Stimulated activated CD8-positive, alpha-beta memory T cell treated with anti-CD3 and anti-CD28 coated beads, Interleukin-15, amount 100 ng/mL, for 48 hours (primary cell): Measurements from ENCODE around the gene NOL4L.
"Not testable (repeated sequence)": the region's sequence is repeated elsewhere in the genome, so short reads cannot be mapped to it uniquely, and the experiment has no call there.

Source experiments
- DNase-seq, 2 donors: peaks; one replicate each; pipeline ENCODE4 v3.0.0-alpha.2; 2020; ENCODE audit warnings: low read depth in 2 of 2

Gene NOL4L

DNA sequence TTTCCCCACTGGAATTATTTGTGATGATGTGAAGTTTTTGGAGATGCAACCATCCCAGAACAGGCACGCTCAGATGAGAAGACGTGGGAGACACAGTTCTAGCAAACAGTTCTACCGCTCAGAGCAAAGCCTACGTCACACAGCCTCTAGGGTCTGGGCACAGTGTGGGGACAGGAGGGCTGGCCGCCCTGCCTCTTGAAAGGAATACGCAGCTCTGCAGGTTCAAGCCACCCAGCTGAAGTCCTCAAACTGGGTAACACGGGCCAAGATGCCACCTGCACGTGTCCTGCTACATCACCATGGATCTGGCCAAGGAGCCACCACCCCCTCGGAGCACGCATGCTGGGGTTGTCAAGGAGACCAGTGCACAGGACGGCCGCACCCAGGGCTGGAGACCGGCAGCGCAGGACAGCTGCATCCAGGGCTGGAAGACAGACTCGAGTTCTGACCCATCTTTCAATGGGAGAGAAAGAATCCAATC lies 75.0 kb downstream of the NOL4L start:
- no peak for DNase-seq

DNA sequence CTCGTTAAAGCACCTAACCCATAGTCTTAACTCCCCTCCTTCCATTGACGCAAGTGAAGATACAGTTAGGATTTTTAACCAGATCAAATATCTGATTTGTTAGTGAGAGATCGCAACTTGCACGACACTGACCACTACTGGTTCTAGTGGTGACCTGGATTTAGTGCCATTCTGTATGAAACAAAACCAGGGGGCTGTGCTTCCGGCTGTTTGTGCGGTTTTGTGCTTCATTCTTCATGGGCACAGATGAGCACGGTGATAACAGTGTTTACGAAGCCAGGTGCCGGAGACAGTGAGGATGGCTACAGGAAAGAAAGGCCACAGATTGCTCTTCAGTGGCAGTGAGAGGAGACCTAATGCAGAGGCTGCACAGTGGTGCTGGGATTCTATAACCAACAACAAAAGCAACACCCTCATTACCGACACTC lies 75.5 kb downstream of the NOL4L start:
- peak; percentile 49 to 65 for DNase-seq

DNA sequence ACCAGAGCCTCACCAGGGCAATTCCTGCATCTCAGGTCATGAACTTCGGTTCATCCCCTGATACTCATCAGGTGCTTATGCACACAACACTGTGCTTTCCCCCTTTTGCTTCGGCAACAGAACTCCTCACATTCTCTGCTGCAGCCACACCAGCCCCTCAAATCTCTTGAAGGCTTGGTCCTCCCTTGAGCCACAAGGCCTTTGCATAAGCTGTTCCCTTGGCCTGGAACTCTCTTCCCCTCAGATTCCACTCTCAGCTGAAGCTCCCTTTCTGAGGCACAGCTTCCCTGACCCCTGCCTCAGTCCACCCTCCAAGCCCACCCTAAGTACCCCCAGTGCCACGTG lies 76.4 kb downstream of the NOL4L start:
- DNase-seq: no peak

DNA sequence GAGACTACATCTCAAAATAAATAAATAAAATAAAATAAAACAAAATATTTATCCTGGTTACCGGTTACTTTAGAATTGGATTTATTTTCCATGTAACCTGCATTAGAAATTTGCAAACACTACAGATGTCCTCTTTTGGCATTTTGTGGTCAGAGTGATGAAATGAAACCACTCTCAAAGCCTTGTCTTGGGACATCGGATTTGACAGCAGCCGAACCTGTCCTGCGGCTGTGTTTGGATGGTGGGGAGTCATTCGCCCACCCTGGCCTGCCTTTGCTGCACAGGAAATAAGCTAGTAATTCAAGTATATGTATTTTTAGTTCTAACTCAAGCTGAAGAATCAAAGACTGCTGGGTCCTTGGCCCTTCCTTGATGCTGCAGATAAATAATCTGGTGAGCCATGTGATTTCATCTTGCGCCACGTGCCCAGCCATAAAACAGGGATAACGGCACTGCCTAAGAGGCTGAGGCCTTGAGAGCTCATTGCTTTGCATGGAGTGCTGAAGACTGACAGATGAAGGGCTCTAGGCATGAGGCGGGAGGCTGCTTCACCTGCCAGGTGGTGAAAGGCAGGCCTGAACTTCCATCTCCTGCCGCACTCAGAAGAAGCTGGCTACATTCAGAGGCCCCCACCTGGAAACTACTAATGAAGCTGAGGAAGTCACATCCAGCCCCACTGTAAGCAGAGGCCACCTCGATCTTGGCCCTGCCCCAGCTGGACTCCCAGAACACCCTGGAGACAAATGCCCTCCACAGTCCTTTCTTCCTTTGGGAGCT lies 76.9 kb downstream of the NOL4L start:
- no peak for DNase-seq

DNA sequence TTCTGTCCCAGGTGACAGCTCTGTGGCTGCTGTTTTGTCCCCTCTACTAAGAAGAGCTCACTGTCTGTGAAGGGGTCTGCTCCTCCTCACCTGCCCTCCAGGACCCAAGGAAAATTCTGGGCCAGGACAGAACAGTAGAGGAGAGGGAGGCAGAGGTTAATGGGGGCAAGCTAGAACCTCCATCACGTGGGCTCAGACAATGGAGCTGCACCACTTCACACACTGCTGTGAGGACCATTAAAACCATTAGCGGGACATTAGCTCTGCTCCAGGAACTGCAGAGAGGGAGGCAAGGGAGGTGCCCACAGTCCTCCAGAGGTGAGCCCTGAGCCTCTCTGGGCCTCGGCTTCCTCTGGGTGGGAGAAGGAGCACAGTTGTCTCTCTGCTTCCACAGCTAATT lies 78.4 kb downstream of the NOL4L start:
- no peak for DNase-seq

DNA sequence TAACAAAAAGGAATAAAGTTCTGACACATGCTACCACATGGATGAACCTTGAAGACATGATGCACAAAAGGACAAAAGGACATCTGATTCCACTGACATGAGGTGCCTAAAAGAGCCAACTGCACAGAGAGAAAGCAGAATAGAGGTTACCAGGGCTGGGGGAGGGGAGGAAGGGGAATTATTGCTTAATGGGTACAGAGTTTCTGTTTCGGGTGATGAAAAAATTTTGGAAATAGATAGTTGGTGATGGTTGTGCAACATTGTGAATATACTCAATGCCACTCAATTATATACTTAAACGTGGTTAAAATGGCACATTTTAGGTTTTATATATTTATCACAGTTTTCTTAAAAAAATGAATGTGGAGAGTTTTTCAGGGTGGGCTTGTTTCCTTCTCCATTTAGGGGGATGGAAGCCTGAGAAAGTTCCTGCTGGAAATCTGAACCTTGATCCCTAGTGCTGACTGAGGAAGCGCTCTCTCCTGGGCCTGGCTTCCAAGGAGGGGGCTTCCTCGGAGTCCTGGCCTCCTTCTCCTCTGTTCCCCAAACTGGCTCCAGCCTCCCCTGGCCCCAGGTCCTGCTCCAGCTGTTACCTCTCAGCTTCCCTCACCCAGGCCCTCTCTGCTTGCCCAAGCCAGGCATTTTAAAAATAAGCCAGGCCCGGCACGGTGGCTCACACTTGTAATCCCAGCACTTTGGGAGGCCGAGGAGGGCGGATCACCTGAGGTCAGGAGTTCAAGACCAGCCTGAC lies 79.2 kb downstream of the NOL4L start:
- DNase-seq: no peak

DNA sequence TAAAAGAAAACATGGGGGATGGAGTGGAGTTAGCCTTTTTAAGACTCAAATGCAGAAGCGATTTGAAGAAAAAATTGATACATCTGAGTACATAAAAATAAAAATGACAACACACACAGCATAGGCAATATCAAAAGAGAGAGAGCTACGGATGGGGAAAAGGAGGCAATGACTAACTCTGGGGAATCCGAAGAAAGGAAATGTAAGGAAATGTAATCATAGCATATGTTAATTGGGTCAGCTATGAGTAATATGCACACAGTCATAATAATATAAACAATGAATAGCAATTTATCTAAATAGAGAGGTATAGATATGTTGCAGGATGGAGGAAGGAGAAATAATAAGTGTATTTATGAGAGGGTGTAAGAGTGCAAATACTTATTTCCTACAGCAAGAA lies 83.4 kb downstream of the NOL4L start:
- DNase-seq: no peak

DNA sequence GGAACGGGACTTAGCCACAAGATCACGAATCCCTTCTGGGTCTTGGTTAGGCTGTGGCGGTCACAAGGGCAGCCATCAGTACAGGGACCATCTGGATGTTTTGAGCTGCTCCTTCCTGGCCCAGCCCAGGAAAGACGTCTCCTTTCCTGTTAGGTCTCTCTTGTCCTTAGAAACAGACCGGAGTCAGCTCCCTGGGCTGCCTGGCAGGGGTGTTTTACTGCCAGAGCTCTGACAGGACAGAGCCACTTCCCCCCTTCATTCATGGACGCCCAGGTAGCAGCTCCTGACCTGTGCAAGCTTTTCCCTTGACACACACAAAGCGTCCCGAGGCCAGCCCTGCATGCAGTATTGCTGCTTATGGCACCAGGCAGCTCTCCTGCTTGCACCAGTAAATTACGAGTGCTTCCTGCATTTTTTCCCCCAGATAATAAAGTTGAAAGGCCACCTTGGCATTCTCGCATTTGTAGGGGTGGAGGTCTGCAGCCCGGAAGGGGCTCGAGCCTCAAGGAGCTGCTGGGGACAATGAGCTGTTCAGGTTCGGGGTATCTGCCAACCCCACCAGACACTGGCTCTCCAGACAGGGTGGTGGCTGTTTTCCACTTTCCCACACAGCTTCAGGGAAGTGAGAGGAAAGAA lies 87.4 kb downstream of the NOL4L start:
- no peak for DNase-seq

DNA sequence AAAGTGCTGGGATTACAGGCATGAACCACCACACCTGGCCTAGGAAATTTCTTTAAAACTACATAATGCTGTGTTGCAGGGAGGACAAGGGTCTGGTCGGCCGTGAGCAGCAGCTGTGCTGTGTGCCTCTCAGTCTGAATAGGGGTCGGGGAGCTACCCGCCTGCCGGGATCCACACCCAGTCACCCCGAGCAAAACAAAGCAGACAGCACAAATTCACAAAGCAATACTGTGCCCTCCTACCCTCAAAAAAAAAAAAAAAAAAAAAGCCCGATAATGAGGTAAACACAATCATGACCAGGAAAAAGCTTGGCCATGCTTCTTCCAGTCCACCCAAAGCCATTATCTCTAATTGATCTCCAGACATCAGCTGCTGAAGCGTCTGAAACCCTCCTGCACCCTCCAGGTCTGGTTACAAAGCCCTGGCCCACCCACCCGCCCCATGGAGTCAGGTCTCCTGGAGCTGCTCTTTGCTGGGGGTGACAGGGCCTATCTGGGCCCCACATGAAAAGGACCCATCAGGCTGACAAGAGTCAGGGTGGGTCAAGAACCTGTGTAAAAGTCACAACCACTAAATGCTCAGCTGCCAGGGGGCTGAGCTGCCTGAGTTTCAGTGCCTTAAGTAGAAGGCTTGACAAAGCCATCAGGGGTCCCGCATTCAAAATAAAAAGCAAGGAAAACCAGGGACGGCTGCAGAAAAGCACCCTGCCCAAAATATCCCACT lies 88.2 kb downstream of the NOL4L start:
- DNase-seq: no peak

DNA sequence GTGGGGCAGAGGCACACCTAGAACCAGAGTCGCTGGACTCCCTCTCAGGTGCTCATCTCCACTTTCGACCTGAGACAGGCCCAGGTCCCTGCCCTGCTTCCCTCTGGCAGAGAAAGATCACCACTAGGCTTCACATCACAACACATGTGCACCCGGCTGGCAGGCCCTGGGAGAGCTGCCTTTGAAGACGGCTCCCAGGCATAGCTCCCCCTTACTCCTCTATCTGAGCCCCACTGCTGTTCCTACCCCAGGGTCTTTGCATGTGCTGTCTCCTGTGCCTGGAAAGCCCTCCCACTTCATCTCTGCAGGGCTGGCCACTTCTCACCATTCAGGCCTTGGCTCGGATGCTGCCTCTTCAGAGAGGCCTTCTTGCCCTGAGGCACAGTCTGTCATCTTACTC lies 89.2 kb downstream of the NOL4L start:
- DNase-seq: no peak

DNA sequence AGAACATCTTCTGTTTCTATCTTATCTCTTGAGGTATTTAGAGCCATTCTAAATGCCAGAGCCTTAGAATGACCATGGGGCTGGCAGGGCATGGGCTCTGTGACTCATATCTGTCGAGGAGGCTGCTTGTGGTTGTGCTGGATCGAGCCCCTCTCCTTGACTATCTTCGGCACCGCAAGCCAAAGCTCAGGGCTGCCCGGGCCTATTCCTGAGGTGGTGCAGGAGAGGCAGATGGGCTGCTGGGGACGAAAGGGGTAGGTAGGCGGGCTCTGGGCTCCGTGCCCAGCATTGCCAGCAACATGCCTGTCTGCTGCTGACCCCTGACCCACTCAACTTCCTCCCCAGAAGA lies 89.9 kb downstream of the NOL4L start:
- DNase-seq: no peak

DNA sequence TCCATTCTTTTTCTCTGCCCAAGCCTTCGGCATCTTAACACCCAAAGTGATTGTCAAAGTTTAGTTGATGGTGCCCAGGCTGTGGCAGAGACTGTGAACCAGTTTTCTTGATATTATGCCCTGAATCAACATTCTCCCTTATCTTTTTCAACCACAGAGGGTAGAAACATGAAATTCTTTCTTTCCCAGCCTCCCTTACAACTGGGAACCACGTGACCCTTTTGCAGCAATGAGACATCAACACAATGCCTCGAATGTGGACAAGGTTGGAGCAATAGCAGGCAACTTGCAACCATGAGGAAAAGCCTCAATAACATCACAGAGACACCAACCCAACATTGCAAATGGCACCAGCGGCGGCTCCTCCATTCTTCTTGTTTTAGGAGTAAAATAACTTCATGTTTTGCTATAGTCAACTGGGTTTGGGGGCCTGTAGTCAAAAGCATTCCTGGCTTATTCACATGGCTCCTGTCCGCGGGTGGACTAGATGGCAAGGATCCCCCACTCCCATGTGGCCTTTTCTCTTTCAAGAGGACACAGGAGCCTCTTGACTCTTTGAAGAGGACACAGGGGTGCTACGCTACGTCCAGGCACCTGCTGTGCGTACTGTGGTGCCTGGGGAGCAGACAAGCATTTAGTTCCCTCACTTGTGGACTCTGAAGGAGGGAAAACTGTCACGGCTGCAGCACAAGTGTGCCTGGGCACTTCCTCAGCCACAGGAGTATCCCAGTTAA lies 90.5 kb downstream of the NOL4L start:
- DNase-seq: no peak

DNA sequence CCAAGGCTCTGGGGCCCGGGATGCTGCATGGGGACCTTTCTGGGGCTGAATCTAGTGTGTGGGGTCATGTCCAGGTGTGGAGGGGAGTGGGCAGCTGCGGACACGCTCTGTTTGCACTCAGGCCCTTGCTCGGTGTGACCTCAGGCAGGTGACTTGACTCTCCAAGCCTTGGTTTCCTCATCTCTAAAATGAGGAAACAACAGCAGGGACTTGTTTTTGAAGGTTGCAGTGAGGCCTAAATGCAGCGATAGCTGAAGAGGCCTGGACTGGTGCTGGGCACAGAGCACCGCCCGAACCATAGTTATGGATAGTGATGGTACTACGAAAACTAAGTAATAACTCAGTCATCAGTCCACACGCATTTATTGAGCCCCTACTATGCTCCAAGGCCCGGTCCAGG lies 91.8 kb downstream of the NOL4L start:
- no peak for DNase-seq

DNA sequence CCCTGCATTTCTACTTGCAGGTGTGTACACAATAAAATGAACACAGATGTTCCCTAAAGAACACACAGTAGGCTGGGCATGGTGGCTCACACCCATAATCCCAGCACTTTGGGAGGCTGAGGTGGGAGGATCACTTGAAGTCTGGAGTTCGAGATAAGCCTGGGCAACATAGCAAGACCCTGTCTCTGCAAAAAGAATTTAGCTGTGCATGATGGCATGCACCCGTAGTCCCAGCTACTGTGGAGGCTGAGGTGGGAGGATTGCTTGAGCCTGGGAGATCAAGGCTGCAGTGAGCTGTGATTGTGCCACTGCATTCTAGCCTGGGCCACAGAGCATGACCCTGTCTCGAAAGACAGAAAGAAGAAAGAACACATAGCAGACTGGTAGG lies 93.4 kb downstream of the NOL4L start:
- DNase-seq: not testable (repeated sequence)

DNA sequence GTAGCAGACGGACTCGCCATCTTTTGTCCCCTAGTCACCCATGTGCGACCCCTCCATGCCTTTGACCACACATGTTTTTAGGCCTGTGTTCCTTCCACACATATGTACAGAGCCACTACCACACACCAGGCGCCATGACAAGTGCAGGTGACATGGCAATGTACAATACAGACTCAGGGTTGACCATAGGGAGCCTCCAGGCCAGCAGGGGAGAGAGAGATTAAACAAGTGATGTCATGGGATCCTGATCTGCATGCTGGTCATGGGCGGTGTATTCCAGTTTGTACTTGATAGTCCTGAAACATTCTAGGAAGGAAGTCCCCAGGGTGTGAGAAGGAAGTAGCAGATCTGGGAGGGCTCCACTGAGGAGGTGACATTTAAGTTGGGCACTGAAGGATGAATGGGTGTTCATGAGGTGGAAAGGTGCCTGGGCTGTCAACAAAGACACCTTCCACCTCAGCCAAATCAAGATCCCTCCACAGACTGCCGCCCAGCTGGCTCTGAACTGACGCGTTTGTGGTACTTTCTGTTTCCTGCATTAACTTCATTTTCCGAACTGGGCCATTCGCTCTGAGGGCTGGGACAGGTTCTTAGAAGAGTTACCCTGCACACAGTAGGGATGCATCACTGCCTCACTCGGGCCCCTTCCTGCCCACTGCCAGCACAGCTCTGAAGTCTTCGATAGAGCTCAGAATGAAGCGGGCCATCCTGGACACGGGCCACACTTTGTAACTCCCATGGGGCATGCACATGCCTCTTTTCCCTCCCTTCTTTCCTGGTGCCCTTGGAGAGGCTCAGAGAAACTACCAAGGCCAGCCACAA lies 94.0 kb downstream of the NOL4L start:
- no peak for DNase-seq

DNA sequence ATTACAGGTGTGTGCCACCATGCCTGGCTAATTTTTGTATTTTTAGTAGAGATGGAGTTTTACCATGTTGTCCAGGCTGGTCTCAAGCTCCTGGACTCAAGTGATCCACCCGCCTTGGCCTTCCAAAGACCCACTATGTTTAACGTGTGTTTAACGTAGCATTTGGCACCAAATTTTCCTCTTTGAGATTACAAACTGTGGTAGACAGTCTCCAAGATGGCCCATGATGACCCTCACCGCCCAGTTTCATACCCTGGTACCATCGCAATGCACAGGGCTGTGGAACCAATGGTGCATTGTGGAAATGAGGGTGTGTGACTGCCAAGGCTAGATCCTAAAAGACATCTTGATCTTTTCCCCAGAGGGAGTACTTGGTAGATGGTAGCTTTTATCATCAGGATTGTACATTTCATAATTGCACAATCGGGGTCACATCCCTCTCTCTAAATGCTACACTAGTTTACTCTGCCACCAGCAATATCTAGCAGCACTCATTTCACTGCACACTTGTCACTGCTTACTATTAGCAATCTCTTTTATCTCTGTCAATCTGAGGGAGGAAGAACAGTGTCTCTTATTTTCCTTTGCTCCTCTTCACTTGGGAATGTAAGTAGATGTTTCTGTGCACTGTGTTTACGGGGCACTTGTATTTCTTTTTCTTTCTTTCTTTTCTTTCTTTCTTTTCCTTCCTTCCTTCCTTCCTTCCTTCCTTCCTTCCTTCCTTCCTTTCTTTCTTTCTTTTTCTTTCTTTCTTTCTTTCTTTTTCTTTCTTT lies 96.9 kb downstream of the NOL4L start:
- DNase-seq: no peak

DNA sequence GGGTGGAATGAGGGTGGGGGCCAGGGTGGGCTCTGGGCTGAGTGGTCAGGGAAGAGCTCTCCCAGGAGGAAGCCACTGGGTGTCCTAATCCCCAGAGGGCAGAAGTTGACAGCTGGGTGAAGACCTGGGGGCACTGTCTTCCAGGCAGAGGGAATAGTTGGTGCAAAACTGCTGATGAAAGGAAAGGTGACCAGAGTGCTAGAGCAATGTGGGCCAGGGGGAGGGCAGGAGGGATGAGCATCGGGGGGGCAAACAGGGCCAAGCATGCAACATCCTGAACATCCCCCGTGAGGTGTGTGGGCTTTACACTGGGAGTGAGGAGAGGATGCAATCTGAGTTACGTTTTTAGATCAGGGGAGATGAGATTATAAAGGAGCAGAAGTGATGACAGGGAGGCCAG lies 97.8 kb downstream of the NOL4L start:
- no peak for DNase-seq

DNA sequence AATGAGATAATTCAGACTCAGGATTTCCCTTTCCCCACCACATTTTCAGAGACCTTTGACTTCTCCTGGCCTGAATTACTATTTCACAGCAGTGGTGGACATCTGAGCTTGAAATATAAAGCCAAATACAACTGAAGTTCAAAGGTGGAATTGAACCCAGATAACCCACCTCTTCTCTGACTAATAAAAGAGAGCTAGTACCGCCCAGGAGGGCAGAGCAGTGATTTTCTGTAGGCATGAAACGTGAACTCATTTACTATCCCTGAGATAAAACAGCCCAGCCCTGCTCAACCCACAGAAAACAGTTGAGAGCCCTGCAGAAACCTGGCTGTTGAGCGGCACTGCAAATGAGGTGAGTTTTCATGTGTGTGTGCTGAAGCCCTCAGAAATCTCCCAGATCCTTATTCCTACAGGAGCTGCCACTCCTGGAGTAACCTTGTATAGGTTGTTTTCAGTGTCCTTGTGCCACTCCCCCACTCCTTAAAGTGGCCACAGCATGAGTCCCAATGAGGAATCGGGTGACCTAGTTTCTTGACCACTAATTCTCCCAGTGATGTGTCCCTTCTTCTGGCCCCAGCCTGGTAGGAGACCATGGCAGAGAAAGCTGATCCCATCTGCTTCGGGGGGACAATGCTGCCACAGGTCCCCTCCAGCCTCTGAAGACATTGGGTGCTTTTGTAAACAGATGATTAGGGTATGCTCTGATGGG lies 99.2 kb downstream of the NOL4L start:
- DNase-seq: no peak
